ENCODE measurements around the gene C2.
"Not testable (repeated sequence)": the region's sequence is repeated elsewhere in the genome, so short reads cannot be mapped to it uniquely, and the experiment has no call there.

C2 gene

DNA sequence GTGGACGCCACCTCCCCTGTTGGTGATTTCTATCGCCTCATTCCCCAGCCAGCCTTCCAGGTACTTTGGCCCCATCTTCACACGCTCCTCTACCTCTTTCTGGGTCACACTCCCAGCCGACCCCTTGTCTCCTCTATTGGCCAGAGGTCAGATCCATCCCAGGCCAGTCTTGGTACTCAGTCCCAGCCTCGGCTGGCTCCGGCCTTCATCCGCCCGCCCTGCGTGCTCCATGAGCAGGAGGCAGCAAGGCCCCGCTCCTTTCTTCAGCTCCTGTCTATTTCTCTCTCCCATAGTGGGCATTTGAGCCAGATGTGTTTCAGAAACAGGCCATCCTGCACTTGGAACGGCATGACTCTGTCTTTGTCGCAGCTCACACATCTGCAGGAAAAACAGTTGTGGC lies 34.1 kb downstream of the C2 start:
- DNase-seq = no peak

DNA sequence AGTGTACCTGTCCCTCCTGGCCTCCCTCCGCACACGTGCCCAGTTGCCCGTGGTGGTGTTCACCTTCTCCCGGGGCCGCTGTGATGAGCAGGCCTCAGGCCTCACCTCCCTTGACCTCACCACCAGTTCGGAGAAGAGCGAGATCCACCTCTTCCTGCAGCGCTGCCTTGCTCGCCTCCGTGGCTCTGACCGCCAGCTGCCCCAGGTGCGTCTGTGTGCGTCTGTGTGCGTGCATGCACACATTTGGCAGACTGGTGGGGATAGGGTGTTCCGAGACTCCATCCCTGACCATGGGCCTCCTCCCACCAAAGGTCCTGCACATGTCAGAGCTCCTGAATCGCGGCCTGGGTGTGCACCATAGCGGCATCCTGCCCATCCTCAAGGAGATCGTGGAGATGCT lies 36.4 kb downstream of the C2 start:
- DNase-seq = no peak

DNA sequence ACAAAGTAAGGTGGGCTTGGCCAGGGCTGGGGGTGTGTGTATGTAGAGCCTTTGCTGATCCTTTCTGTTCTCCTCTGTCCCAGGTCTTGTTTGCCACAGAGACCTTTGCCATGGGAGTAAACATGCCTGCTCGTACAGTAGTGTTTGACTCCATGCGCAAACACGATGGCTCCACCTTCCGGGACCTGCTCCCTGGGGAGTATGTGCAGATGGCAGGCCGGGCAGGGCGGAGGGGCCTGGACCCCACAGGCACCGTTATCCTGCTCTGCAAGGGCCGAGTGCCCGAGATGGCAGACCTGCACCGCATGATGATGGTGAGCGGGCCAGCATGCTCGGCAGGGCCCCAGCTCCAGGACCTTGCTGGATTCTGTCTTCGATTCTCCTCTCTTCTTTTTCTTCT lies 38.2 kb downstream of the C2 start:
- DNase-seq = no peak

DNA sequence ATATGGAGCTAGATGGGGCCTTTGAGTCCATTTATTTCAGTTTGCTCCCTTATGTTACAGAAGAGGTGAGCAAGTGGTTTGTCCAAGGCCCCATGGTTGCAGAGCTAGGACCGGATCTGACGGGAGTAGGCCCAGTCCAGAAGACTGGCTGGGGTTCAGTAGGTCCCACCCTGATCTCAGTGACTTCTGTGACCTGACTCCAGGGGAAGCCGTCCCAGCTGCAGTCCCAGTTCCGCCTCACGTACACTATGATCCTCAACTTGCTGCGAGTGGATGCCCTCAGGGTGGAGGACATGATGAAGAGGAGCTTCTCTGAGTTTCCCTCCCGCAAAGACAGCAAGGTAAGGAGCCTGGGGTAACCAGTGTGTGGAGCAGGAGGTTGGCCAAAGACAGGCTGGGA lies 39.0 kb downstream of the C2 start:
- no peak for DNase-seq

DNA sequence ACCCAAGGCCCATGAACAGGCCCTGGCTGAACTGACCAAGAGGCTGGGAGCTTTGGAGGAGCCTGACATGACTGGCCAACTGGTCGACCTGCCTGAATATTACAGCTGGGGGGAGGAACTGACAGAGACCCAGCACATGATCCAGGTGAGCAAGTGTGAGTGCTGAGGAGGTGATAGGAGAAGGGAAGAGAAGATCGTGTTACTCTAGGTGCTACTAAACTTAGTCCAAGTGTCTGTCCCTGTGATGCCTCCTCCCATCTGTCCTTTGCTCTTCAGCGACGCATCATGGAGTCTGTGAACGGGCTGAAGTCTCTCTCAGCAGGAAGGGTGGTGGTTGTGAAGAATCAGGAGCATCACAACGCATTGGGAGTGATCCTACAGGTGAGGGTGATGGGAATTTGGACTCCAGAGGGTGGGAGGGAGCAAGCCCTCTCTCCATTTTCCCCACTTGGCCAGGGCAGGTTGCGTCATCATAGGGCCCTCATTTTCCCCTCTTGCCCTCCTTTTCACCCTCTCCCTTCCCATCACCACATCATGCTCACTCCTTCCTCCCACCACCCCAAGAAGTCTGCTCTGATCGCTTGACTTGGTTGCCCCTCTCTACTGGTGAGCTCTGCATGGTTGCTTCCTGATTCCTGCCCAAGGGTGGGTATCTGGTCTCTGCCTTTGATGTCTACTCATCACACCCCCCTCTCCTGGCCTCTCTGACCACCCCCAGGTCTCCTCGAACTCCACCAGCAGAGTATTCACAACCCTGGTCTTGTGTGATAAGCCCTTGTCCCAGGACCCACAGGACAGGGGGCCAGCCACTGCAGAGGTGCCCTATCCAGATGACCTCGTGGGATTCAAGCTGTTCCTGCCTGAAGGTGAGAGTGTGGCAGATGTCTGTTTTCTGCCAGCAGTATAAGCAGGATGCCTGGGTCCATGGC lies 39.7 kb downstream of the C2 start:
- no peak for DNase-seq

DNA sequence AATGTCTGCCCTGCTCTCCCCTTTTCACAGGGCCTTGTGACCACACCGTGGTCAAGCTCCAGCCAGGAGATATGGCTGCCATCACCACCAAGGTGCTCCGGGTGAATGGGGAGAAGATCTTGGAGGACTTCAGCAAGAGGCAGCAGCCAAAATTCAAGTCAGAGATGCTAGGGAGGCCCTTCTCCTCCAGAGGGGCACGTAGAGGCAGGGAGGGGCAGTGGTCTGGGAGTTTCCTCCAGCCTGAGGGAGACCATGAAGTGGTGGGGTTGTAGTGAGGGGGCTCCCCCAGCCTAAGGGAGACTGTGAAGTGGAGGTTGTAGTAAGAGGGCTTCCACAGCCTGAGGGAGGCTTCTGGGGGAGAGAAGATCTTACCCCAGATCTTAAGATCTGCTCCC lies 40.4 kb downstream of the C2 start:
- DNase-seq = no peak

DNA sequence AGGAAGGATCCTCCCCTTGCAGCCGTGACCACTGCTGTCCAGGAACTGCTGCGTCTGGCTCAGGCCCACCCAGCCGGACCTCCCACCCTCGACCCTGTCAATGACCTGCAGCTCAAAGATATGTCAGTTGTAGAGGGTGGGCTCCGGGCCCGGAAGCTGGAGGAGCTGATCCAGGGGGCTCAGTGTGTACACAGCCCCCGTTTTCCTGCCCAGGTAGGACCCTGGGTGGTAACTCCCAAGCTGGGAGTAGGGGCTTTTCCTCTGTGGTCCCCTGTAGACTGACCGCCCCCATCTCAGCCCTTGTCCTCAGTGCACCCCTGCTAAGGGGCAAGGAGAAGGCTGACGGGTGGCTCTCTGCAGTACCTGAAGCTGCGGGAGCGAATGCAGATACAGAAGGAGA lies 40.8 kb downstream of the C2 start:
- no peak for DNase-seq

DNA sequence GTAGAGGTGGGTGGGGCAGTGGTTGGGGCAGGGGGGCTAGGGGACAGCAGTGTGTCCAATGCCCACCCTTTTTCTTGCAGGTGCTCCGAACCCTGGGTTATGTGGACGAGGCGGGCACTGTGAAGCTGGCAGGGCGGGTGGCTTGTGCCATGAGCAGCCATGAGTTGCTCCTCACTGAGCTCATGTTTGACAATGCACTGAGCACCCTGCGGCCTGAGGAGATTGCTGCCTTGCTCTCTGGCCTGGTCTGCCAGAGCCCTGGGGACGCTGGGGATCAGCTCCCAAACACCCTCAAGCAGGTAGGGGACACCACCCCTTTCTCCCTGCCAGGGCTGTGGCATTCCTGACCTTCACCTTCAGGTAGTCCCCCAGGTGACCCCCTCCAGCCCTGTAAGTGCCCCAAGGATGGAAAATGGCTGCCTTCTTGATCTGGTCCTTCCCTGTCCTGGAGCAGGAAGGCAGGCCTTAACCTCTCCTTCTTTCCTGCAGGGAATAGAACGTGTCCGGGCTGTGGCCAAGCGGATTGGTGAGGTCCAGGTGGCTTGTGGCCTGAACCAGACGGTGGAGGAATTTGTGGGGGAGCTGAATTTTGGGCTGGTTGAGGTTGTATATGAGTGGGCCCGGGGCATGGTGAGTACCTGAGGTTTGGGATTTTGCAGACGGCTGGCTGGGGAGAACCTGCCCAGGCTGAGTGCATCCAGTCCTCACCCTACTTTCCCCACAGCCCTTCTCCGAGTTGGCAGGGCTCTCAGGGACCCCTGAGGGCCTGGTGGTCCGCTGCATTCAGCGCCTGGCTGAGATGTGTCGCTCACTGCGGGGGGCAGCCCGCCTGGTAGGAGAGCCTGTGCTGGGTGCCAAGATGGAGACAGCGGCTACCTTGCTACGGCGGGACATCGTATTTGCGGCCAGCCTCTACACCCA lies 41.5 kb downstream of the C2 start:
- no peak for DNase-seq

DNA sequence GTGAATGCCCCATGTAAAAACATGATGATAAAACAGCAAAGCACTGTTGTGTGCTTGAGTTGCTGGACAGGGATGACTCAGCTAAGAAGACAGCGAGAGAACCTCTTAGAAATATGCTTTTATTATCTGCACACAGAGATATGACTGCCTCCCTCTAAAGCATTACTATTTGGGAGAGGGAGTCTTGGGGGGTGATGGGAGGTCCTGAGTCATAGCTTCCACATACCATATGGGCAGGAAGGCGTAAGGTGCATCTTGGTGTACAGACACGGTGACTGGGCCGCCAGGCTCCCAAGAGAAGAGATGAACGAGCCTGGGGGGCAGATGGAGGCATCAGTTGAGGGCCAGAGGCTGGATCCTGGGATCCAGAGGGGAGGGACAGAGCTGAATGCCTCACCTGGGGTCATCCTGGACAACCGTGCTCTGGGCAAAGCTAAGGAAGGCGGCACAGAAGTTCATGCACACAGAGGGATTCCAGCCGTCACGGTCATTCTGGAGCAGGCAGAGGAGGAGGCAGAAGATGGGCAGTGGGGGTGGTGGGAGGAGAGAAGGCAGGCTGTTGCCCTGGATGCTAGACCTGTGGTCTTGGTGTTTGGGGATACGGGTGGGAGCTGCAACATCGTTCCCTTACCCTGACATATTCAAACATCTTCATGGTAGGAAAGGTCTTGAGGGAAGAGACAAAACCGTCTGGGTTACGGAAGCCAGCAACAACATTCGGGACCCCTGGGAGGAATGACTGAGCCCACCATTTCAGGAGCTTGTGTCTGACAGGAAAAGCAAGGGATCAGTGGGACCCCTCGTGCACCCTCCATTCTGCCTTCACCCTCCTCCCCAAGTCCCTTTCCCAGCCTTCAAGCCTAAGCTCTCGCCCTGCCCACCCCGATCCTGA lies 42.4 kb downstream of the C2 start:
- DNase-seq = no peak

DNA sequence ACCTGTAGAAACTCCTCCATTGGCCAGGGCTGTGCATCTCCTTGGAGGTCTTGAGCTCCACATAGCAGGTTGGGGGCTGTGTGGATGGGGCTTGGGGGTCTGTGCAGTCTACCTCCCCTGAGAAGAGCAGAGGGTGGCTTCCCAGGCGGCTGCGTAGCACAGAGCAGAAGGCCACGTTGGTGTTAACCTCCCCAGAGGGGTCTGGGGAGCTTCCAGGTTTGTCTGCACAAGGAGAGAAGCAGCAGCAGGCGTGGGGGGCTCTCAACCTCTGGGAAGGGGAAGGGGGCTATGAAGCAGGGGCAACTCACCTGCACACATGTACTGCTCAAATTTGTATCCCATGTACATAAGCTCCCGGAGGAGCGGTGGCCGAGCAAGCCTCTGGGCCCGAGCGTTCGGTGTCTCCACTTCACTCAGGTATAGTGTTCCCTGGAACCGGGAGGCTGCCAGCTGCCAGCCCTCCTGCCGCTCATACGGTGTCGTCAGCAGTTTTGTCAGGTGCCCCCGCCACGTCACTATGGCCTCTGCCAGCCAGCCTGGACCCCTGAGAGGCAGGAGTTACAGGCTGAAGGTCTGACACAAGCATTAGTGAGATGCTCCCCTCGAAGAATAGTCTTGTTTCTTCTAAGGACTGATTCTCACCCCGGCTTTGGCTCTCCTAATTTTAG lies 43.2 kb downstream of the C2 start:
- DNase-seq = no peak

DNA sequence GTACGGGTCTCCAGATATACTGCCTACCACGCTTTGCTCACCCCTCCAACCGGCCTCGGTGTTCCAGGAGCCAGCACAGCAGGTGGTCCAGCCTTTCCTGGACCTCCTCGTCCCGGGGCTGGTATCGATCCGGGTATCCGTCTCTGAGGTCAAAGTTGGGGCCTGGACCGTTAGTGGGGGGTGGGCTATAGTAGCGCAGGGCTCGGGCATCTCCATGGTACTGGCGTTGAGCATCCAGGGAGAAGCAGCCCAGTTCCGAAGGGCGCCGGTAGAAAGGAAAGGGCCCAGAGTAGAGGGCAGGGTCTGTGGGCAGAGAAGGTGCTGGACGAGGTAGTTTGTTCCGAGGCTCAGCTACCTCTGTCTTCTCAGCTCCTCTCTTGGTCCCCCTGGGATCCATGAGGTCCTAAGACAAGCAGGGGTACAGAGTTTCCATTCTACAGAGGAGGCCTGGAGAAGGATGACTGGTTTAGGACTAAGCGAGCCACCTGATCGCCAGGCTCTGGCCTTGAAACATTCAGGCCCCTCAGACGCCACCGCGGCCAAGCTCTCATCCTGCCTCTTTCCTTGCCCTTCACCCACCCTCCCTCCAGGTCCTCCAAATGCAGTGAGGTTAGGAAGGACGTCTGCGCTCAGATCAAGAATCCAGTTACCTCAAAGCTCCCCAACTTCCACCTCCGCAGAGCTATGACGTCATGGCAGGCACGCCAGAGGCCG lies 43.9 kb downstream of the C2 start:
- no peak for DNase-seq

DNA sequence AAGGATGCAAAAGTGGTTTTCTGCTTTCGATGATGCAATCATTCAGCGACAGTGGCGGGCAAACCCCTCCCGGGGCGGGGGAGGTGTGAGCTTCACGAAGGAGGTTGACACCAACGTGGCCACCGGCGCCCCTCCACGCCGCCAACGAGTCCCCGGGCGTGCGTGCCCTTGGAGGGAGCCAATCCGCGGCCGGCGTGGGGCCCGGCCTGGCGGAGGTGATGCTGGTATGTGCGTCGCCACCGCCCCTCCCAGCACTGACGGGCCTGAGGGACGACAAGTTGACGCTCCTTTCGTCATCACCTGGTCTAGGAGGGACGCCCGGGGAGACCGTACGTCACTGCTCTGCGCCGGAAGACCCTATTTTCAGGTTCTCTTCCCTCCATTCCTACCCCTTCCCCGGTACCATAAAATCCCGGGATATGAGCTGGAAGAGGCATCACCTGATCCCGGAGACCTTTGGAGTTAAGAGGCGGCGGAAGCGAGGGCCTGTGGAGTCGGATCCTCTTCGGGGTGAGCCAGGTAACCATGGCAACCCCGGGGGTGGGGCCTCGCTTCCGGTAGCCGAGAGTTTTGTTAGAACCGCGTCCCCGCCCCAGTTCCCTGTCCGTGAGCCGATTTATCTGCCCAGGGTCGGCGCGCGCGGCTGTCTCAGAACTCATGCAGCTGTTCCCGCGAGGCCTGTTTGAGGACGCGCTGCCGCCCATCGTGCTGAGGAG lies 44.6 kb downstream of the C2 start, which contains the start of gene DXO:
DXO (minus strand) TSS at position 146 of the 716 bp plus-strand sequence. CDS start 463 bp downstream, outside the sequence.
- DNase-seq = peak; percentile 99

DNA sequence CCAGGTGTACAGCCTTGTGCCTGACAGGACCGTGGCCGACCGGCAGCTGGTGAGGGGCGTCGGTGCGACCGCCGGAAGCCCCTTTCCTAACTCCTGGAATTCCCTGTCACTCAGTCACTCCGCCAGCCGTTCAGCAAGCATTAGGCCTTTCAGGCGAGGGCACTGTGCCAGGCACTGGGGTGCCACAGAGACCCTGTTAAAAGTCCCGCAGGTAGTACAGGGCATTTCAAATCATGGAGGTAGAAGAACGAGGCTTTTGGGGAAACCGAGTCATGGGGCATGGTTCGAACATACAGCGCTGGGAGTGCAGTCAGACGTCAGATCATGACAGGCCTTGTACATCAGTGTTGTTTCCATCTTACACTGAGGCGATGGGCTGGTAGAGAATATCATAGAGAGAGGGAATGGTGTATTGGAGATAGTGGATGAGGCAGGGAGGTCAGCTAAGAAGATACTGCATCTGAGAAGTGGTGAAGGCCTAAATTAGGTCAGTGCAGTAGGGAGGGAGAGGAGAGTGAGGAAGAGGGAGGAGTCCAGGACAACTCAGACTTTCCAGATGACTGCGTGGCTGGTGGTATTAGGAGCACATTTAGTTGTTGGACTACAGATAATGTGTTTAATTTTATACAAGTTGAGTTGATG lies 45.3 kb downstream of the C2 start:
- DNase-seq = peak; percentile 3

DNA sequence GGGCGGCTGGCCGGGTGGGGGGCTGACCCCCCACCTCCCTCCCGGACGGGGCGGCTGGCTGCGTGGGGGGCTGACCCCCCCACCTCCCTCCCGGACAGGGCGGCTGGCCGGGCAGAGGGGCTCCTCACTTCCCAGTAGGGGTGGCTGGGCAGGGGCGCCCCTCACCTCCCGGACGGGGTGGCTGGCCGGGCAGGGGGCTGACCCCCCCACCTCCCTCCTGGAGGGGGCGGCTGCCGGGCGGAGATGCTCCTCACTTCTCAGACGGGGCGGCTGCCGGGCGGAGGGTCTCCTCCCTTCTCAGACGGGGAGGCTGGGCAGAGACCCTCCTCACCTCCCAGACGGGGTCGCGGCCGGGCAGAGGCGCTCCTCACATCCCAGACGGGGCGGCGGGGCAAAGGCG lies 48.5 kb downstream of the C2 start:
- DNase-seq = not testable (repeated sequence)

DNA sequence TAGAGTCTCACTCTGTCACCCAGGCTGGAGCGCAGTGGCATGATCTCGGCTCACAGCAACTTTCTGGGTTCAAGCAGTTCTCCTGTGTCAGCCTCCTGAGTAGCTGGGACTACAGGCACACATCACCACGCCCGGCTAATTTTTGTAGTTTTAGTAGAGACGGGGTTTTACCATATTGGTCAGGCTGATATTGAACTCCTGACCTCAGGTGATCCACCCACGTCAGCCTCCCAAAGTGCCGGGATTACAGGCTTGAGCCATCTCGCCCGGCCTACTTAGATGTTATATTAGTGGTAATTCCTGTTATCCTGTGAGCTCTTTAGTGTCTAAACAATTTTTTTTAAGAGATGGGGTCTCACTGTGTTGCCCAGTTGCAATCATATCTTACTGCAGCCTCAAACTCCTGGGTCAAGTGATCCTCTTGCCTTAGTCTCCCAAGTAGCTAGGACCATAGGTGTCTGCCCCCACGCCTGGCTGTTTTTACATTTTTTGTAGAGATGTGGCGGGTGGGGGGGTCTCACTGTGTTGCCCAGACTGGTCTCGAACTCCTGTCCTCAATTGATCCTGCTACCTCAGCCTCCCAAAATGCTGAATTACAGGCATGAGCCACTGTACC lies 50.4 kb downstream of the C2 start:
- no peak for DNase-seq

DNA sequence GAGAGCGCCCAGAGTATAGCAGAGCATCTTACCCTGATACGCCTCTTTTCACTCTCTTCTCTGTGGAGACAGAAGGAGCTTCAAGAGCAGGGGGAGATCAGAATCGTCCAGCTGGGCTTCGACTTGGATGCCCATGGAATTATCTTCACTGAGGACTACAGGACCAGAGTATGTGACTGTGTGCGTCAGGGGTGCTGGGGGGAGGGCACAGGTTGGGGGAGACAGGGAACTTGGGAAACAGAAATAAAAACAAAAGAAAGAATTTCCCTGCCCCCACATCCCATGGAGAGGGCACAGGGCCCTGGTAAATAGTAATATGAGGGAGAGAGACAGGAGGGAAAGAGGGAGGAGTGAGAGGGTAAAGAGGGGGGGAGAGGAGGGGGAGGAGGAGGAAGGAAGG lies 51.3 kb downstream of the C2 start:
- DNase-seq = no peak

DNA sequence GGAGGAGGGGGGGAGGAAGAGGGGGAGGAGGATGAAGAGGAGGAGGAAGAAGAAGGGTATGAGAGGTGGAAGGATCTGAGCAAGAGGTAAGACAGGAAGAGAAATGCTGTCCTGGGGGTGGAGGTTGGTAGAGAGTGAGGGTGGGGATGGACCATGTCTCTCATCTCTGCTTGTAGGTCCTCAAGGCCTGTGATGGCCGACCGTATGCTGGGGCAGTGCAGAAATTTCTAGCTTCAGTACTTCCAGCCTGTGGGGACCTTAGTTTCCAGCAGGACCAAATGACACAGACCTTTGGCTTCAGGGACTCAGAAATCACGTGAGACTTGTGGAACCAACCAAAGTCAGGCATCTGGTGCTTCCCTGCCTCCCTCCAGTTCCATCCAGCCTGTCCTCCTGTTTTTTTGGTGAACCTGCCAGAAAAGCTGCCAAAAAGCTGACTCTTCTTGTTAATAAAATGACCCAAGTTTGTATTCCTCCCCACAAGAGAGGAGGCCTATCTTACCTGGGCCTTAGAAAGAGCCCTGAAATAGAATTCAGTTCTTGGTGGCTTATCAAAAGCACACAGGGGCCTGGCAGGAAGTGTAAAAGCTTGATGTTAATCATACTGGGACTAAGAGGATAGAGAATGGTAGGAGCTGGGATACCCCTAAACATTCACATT lies 51.9 kb downstream of the C2 start:
- no peak for DNase-seq

DNA sequence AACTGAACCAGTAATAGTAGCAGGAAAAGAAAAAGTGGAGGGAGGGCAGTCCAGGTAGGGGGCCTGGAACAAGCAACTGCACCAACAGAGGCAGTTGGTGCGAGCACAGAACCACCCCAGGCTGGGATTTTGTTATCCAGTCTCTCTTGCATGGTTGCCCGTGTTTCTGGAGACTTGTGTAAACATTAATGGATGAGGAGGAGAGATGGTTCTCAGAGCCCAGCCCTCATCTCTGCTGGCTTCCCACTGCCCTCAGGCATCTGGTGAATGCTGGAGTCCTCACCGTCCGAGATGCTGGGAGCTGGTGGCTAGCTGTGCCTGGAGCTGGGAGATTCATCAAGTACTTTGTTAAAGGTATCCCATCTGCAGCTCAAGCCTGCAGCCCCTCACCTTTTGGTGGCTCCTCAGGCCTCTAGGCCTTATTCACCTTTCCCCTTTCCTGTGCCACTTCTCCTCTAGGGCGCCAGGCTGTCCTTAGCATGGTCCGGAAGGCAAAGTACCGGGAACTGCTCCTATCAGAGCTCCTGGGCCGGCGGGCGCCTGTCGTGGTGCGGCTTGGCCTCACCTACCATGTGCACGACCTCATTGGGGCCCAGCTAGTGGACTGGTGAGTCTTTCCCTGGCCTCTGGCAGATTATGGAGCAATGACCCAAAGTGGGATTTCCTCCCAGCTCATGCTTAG lies 52.8 kb downstream of the C2 start:
- DNase-seq = not testable (repeated sequence)

DNA sequence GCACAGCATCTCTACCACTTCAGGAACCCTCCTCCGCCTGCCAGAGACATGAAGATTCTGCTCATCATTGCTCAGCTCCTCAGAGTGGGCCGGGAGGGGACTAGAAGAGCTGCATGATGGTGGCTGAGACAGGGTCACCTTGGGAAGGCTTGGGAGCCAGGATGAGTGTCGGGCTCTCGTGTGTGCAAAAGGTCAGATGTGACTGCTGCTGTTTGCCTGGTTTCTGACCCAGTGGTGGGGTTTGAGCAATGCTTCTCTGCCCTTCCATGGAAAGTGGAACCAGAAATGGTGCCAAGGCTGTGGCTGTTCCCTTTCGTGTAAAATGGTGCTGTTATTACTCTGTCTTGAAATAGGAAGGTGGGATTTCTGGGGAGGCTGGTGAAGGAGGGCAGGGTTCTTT lies 53.5 kb downstream of the C2 start:
- DNase-seq = not testable (repeated sequence)
